ENCODE measurements around the gene MSX1.

- TF ChIP-seq CTCF (IDR thresholded peaks at IDR 0.05) = no peak
- no peak for TF ChIP-seq POLR2A (IDR thresholded peaks at IDR 0.05)
- TF ChIP-seq POLR2AphosphoS5 (IDR thresholded peaks at IDR 0.05; ENCODE audit: insufficient read depth in 1 of 2, low read depth in 1 of 2) = no peak
These were observed 10.4 kb upstream of the MSX1 start for GRCh38 chr4:4849106-4849505.
